ENCODE results near the gene GAN.

Gene GAN

DNA sequence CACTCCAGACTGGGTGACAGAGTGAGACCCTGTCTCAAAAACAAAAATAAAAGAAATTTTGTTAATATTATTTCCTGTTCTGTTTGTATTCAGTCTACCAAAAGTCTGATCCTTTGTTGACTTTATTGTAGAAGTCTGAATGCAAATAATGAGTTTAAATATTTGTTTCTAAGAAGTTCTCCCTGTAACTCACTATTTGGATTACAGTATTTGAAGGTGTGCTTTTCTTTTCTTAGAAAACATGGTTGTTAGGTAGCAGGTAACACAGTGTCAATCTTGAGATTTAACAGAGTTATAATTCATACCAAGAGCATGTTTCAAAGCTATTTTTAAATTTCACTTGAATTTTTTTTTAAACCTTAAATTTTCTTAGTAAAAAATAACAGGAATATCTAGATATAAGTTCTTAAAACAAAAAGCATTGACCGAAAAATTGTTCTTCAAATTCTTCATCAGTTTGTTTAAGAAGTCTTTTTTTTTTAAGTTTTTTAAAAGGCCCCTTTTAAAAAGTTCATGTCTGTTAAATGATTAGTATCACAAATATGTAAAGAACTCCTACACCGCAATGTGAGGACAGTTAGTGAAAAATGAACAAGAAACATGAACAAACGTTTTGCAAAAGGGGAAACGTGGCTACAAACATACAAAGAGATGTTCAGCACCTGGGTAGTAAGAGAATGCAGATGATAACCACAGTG lies 35.0 kb downstream of the GAN start:
- DNase-seq (ENCODE audit: low read depth, low spot score) = no peak
- H3K27ac ChIP-seq = no peak overlapping the region

DNA sequence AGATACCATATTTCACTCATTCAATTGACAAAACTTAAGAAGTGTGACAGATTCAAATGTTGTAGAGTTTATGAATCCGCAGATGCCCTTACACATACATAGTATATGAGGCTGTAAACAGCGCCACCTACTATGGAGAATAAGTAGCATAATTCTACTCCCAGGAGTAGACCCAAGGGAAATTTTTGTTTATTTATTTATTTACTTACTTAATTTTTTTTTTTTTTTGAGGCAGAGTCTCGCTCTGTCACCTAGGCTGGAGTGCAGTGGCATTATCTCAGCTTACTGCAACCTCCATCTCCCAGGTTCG lies 35.5 kb downstream of the GAN start:
- DNase-seq (ENCODE audit: low read depth, low spot score) = no peak
- H3K27ac ChIP-seq = no peak overlapping the region

DNA sequence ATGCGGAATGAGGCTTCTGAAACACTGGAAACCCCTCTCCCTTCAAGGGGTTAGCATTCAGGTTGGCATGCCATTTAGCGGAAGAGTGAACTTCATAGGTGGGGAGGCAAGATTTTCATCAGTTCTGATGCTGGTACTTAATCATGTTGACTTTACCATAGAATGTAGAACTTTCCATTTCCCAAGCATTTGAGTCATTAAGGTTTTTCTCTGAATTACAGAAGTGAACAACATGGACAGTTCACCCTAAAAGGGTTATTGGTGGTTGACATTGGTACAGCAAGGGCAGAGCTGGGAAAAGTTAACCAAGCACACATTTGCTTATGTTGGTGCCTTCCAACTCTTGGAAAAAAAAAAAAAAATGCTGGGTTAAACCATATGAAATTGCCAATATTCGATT lies 39.1 kb downstream of the GAN start:
- H3K27ac ChIP-seq = no peak overlapping the region
- DNase-seq (ENCODE audit: low read depth, low spot score) = no peak

DNA sequence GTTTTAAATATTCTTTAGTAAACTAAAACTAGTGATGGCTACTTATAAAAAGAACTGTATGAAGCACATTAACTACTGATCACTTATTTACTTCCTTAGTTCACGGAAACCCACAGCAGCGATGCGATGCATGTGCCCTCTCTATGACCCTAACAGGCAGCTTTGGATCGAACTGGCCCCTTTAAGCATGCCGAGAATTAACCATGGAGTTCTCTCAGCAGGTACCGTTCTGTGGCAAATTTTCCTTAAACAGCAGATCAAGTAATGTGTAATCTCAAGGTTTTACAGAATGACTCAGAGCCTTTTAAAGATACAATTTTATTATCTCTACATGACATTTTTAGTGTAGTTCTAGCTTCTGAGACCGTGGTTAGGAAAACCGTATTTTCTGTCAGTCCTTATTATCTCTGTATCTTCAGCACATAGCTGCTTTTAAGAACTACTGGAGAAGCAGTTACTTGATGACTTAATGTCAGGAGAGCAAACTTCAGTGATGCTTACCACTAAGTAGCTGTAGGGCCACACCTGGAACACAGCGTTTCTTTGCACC lies 43.0 kb downstream of the GAN start:
- no peak for DNase-seq (ENCODE audit: low read depth, low spot score)
- no peak overlapping the region for H3K27ac ChIP-seq

DNA sequence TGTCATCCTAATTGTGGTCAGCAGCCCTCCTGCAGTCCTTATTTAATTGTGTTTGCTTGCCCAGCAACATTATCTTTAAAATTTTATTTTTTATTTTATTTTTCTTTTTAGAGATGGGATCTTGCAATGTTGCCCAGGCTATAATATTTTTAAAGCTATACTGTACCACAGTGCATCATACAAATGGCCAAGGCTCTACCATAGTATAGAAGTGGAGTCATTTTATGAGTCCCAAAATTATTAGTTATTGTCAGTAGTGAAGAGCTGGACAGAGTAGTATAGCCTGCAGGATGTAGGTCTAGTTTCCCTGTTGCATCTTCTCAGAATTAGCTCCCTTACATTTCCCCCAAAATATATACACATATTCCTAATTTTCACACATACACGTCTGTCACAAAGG lies 44.1 kb downstream of the GAN start:
- H3K27ac ChIP-seq = no peak overlapping the region
- no peak for DNase-seq (ENCODE audit: low read depth, low spot score)

DNA sequence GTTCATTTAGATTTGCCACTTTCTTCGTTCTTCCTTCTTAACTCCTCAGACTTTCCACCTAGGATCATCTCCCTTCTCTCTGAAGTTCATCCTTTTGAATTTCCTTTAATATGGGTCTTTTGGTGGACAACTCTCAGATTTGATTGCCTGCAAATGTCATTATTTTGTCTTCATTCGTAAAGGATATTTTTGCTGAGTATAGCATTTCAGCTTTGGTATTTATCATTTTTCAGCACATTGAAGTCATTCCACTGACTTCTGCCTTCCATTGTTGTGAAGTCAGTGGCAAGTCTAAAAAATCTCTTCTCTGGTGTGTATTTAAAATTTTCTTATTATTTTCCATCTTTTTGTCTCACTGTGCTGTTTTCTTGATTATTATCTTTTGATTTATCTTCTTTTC lies 45.4 kb downstream of the GAN start:
- no peak overlapping the region for H3K27ac ChIP-seq
- DNase-seq (ENCODE audit: low read depth, low spot score) = no peak

DNA sequence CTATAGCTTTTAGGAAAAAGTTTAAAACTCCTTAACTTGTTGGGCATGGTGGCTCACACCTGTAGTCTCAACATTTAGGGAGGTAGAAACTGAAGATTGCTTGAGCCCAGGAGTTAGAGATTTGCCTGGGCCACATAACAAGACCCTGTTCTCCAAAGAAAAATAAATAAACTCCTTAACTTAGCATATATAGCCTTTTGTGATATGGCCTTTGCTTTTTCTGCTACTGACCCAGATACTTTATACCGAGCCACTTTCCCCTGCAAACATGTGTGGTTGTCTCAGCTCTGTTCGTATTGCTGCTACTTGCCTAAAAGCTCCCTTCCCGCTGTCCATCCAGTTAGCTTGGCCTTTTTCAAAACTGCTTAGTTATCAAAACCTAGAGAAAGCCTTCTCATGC lies 51.0 kb downstream of the GAN start:
- DNase-seq (ENCODE audit: low read depth, low spot score) = no peak
- no peak overlapping the region for H3K27ac ChIP-seq

DNA sequence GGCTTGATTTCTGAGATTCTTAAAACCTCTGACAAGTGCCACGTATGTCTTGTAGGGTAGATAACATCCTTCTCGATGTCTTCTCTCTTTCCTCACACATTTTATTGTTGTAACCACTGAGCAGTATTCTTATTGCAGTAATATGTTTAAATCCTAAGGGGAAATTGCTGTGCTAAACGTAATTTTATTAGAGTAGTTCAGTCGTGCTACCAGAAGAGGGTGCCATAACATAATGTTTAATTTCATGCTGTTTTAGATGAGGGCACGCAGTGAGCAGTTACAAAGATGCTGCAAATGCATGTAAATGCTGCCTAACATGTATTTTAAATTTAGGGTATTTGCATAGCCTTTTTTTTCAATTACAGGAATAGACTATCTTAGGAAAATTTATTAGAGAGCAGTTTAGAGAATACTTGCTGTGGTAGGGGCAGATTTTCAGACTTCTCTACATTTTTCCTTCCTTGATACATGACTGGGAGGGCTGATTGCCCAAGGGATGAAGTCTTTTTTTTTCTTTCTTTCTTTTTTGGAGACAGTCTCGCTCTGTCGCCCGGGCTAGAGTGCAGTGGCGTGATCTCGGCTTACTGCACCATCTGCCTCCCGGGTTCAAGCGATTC lies 51.7 kb downstream of the GAN start:
- H3K27ac ChIP-seq = no peak overlapping the region
- DNase-seq (ENCODE audit: low read depth, low spot score) = no peak

DNA sequence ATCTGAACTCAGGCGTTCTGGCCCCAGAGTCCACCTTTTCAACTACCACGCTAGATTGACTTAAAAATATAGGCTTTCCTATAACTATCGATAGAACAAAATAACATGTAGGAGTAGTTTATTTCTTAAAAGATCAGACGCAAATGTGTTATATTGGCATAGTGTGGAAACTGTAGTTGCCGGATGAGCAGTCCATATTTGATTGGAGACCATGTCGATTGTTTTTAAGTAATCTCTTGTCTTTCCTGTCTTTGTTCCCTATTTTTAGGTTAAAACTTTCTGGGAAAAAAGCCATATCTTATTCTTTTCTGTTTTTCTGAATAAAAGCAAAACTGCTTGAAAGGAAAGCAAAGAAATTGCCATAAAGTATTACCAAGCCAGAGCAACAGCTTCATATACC lies 53.1 kb downstream of the GAN start:
- H3K27ac ChIP-seq = no peak overlapping the region
- no peak for DNase-seq (ENCODE audit: low read depth, low spot score)

DNA sequence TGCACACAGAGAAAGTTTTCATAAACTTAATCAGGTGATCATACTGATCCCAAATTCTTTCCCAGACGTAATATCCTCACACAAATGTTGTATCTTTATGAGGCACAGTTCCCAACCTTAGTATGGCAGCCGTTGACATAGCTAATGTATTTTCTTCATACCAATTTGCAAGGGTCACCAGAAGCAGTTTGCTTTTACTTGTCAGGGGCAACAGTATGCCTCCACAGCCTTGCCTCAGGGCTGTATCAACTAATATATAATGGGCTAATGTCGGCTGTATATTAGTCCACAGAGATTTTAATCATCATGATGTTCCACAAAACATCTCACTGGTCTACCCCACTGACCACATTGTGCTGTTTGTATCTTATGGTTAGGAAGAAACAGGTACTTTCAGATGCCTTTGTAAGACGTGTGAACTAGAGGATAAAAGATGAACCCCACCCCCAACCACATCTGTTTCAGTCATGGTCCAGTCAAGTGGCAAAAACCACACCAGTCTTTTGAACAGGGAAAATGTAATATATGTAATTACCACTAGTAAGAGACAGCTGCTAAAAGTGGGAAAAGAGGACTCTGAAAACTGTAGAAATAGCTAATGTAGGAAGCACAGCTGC lies 55.2 kb downstream of the GAN start:
- no peak for DNase-seq (ENCODE audit: low read depth, low spot score)
- H3K27ac ChIP-seq = no peak overlapping the region

DNA sequence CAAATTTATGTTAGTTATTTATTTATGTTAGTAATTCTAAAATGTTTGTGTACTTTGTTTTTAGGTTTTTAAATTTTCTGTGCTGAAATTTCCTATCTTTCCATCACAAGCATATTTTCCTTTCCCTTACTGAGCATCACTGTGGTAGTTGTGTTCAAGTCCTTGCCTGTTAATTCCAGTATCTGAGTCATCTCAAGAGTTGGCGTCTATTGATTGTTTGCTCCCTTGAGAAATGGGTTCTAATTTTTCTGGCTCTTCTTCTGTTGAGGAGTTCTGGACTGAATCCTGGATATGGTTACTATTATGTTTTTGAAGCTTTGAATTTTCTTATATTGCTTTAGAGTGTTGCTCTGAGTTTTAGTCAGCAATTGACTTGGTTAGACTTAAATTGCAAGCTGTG lies 56.3 kb downstream of the GAN start:
- no peak for DNase-seq (ENCODE audit: low read depth, low spot score)

DNA sequence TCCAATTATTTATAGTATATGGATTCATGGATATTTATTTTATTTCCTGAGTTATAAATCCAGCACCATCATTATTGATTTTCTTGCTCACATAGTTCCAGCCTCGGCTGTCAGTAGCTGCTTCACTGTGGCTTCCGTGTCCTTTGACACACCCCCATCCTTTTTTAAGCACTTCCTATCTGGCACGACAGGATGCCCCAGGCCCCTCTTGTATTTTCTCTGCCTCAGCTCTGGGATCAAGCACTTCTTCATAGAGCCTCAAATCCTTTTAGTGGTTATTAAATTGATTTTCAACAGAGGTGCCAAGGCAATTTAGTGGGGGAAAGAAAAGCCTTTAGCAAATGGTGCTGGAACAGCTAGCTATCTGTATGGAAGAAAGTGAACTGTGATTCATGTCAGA lies 59.8 kb downstream of the GAN start:
- no peak for DNase-seq (ENCODE audit: low read depth, low spot score)

More for the DNA sequence above, 56.3 kb downstream of the GAN start:
- no peak overlapping the region for H3K27ac ChIP-seq

DNA sequence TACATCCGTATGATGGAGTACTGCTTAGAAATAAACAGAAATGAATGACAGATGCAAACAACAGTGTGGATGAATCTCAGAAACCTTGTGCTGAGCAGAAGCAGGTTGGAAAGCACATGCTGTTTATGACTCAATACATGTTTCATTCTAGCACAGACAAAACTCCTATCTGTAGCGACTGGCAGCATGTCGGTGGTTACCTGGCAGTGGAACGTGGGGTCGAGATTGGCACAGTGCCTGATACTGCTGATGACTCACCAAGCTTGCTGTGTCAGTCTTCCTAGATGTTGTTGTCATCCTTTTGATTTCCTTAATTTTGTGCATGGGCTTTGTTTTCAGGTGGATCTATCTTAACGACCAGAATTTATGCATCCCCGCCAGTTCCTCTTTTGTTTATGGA lies 62.1 kb downstream of the GAN start:
- no peak overlapping the region for H3K27ac ChIP-seq
- DNase-seq (ENCODE audit: low read depth, low spot score) = peak; percentile 72

More for the DNA sequence above, 59.8 kb downstream of the GAN start:
- H3K27ac ChIP-seq = no peak overlapping the region

DNA sequence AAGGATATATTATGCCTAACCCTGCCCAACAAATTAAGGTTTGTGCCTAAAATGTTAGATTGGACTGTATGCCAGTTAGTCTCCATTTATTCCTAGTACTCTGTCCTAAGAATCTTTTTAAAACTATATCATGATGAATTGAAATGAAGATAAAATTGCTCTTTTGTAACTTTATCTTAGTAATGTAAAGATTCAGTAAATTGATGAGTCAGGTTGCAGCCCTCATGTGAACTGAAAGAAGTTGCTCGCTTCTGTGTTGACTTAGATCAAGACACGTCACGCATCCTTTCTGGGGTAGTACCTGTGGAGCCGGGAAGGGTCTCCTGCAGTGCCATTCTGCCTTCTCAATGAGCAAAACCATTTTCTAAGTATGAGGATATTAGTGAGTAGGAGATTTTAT lies 63.3 kb downstream of the GAN start:
- DNase-seq (ENCODE audit: low read depth, low spot score) = no peak
- H3K27ac ChIP-seq = no peak overlapping the region

DNA sequence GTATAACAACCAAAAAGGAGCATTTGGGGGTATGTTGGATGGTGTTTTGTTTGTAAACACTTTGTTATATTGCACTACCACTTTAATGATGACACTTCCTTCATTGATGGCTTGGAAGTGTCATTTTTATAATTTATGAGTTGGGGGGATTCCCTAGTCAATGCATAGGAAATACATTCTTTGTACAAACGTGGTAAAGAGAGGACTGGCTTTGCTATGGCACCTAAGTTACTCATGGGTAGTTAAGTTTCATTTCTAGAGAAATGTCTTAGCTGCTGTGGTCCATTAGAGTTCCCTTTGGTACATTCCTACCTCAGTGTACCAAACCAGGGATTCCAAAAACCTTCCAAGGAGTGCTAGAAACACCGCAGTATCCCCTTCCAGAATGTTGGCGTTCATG lies 66.2 kb downstream of the GAN start:
- no peak overlapping the region for H3K27ac ChIP-seq
- DNase-seq (ENCODE audit: low read depth, low spot score) = no peak

DNA sequence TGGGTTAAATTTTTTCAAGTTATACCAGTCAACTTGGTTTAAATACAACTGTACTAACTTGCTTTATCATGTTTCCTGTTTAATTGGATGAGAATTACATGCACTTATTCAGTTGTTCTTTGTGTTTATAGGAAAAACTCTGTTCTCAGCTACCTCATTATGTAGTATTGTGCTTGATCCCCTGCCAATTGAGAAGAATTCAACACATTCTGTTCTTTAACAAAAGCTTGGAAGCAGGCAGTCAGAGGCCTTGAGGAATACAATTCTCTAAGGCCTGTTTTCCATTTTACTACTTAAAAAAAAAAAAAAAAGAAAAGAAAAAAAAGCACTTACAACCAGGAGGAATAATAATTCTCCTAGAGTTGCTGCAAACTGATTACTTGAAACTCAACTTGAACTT lies 69.2 kb downstream of the GAN start:
- H3K27ac ChIP-seq = no peak overlapping the region
- no peak for DNase-seq (ENCODE audit: low read depth, low spot score)

DNA sequence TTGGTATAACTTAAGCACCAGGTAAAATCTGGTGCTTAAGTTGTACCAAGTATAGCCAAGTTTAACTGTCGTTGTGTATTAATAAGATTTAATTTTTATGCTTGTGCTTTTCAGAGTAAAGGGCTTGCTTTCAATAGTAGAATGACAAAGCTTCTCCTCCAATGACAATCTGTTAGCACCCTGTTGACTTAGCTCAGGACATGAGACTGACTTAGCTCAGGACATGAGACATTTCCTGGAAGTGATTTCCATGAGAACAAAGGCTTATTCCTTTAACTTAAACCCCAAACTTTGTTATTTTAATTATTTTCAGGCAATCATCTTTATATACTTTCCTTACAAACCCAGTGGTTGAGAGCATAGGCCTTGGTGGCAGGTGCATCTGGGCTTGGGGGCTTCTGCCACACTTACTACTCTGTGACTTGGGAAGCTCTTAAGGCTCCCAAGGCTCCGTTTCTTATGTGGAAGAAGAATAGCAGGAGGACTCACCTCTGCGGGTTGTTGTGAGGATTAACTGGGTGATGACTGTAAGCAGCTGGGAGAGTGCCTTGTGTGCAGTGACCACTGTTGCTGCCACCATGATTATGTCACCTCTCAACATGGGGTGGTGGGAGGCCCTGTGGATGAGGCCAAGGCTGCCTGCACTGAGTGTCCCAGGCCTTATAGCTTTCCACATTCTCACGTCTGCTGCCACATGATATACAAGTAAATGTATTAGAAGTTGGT lies 70.4 kb downstream of the GAN start:
- no peak overlapping the region for H3K27ac ChIP-seq

DNA sequence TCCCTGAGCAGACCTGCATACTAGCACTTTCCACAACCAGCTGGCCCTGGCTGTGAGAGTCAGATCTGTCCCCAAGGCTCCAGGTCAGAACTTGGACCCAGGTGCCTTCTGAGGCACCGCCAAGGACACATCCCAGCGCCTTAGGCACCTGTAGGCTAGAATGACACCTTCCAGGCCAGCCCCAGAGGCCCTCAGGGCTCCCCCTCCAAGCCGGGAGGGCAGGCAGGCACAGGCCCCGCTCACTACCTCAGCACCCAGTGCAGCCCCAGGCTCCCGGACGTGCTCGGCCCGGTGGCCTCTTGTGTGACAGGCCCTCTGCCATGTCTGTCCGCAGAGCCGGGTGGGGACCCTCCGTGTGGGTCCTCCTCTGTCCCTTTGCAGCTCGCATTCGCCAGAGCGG lies 73.6 kb downstream of the GAN start:
- H3K27ac ChIP-seq = no peak overlapping the region
- DNase-seq (ENCODE audit: low read depth, low spot score) = no peak

More for the DNA sequence above, 70.4 kb downstream of the GAN start:
- DNase-seq (ENCODE audit: low read depth, low spot score) = no peak

DNA sequence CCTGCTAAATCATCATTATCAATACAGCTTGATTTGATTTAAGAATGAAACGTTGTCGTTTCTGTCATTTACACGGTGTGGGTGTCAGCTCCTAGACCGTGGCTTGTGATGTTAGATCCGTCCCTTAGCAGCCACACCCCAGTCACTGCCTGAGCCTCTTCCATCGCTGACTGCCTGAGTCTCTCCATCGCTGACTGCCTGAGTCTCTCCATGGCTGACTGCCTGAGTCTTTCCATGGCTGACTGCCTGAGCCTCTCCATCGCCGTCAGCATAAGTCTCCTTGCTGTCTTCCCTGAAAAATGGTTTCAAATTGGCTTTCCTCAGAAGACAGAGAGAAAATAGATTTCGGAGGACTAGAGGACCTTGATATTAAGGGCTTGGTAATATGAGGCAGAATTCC lies 76.1 kb downstream of the GAN start:
- no peak for DNase-seq (ENCODE audit: low read depth, low spot score)
- H3K27ac ChIP-seq = no peak overlapping the region

DNA sequence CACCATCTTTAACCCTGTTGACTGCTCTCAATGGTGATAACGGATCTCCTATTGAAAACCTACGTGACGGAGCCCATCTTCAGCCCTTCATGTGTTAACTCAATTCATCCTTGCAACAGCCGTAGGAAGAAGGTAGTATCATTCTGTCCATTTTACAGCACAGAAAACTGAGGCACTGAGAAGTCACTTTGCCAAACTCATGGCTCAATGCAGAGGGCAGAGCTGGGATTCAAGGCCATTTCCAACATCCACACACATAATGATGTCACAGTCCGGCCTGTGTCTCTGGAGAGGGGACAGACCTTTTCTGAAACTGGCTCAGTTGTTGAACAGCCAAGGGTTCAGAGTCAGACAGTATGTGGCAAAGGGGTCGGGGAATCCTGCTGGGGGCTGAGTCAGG lies 77.2 kb downstream of the GAN start:
- no peak overlapping the region for H3K27ac ChIP-seq
- no peak for DNase-seq (ENCODE audit: low read depth, low spot score)

DNA sequence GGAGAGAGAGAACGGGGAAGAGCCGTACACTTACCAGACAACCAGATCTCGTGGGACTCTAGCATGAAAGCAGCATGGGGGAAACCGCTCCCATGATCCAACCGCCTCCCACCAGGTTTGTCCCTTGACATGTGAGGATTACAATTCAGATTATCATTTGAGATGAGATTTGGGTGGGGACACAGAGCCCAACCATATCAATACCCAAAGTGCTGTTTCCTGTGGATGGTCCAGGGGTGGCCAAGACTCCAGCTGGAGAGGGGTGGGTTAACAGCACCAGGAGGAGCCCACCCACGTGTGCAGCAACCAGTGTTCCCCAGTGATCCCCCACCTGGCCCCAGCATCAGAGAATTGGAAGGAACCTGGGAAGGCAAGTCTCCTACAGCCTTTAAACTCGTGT lies 79.7 kb downstream of the GAN start:
- no peak for DNase-seq (ENCODE audit: low read depth, low spot score)

More for the DNA sequence above, 79.7 kb downstream of the GAN start:
- H3K27ac ChIP-seq = no peak overlapping the region
